PFSK-1 (cell line): ENCODE measurements around the gene REEP2.

Source experiments
- FOXP2 ChIP-seq: optimal IDR thresholded peaks from 2 replicates; pipeline ENCODE3; 2011; ENCODE audit warnings: borderline replicate concordance, control low read depth, inconsistent platforms; ENCODE audit not compliant: insufficient read depth; ENCODE audit errors: extremely low read length, extremely low read depth
- POLR2AphosphoS5 ChIP-seq: IDR thresholded peaks from 2 replicates; pipeline ENCODE4 v1.6.1; 2012; ENCODE audit warnings: low read depth, mild to moderate bottlenecking, control low read depth, low read length, moderate library complexity
- SIN3A ChIP-seq: IDR thresholded peaks from 2 replicates; pipeline ENCODE4 v1.6.1; 2012; ENCODE audit warnings: mild to moderate bottlenecking, low read length, moderate library complexity, borderline replicate concordance; ENCODE audit not compliant: insufficient read depth
- TAF1 ChIP-seq: IDR thresholded peaks from 2 replicates; pipeline ENCODE4 v1.6.1; 2012; ENCODE audit warnings: low read length, control low read depth, borderline replicate concordance; ENCODE audit not compliant: insufficient read depth
- TF ChIP-seq, protein P1 (sequence below), 2 experiments: IDR thresholded peaks; 2 replicates each; pipeline versions ENCODE4 v1.6.1 to v1.8.0; 2011 to 2012; ENCODE audit warnings: low read depth in 2 of 2, low read length in 2 of 2, control low read depth in 1 of 2, inconsistent platforms in 1 of 2, mild to moderate bottlenecking in 1 of 2, moderate library complexity in 1 of 2; ENCODE audit not compliant: insufficient read depth in 1 of 2

REEP2 gene

DNA sequence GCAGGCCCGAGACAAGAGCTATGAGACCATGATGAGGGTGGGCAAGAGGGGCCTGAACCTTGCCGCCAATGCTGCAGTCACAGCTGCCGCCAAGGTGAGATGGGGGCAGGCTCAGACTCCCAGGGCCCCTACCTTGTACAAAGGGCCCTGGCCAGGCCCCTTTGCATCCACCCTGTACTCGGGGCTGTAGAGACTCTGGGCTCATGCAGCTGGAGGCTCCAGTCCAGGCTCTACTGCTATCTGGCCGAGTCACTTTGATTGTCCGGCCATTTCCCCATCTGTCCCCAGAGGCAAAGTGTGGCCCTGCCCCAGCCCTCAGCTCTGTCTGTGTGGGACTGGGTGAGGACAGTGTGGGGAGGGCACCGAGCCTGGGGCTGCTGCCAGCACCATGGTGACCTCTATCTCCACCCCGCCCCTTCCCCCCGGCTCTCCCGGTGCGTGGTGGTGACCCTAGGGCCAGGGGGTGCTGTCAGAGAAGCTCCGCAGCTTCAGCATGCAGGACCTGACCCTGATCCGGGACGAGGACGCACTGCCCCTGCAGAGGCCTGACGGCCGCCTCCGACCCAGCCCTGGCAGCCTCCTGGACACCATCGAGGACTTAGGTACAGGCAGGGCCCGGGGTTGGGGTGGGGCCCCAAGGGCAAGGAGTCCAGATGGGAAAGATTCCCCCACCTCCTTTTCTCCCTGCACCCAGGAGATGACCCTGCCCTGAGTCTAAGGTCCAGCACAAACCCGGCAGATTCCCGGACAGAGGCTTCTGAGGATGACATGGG is 6.1 kb downstream of the REEP2 start:
- TF ChIP-seq FOXP2 (no peak), POLR2AphosphoS5 (no peak), TAF1 (no peak), SIN3A (no peak)
- TF ChIP-seq, protein P1, sequence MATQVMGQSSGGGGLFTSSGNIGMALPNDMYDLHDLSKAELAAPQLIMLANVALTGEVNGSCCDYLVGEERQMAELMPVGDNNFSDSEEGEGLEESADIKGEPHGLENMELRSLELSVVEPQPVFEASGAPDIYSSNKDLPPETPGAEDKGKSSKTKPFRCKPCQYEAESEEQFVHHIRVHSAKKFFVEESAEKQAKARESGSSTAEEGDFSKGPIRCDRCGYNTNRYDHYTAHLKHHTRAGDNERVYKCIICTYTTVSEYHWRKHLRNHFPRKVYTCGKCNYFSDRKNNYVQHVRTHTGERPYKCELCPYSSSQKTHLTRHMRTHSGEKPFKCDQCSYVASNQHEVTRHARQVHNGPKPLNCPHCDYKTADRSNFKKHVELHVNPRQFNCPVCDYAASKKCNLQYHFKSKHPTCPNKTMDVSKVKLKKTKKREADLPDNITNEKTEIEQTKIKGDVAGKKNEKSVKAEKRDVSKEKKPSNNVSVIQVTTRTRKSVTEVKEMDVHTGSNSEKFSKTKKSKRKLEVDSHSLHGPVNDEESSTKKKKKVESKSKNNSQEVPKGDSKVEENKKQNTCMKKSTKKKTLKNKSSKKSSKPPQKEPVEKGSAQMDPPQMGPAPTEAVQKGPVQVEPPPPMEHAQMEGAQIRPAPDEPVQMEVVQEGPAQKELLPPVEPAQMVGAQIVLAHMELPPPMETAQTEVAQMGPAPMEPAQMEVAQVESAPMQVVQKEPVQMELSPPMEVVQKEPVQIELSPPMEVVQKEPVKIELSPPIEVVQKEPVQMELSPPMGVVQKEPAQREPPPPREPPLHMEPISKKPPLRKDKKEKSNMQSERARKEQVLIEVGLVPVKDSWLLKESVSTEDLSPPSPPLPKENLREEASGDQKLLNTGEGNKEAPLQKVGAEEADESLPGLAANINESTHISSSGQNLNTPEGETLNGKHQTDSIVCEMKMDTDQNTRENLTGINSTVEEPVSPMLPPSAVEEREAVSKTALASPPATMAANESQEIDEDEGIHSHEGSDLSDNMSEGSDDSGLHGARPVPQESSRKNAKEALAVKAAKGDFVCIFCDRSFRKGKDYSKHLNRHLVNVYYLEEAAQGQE (IDR thresholded peaks at IDR 0.05; ENCODE audit: insufficient read depth in 1 of 2, low read depth in 2 of 2, low read length in 2 of 2), result no peak

DNA sequence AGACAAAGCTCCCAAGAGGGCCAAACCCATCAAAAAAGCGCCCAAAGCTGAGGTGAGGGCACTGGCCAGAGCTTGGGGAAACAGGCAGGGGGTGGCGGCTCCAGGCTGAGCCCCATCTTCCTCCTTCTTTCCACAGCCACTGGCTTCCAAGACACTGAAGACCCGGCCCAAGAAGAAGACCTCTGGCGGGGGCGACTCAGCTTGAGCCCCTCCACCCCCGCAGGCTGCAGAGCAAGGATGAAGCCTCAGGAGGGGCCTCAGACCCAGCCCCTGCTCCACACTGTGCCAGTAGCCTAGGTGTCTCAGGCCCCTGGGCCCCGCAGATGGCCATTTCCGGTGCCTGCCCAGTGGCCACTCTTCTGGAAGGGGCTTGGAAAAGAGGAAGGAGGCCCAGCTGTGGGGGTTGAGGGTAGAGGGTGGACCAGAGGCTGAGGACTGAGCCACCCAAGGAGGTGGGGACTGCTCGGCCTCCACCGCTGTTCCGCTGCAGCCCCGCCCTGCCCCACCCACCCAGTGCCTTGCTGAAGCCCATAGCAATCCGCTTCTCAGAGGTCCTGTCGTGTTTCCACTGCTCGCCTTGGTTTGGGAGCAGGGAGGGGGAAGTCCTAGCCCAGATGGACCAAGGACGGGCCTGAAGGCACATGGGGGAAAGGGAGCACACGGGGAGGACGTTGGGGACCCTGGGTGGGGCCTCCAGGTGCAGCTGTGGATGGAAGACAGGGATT is 6.9 kb downstream of the REEP2 start:
- TF ChIP-seq POLR2AphosphoS5, result no peak
- TF ChIP-seq SIN3A, result no peak
- no peak for TF ChIP-seq TAF1
- TF ChIP-seq, protein P1 (IDR thresholded peaks at IDR 0.05; ENCODE audit: insufficient read depth in 1 of 2, low read depth in 2 of 2, low read length in 2 of 2), result no peak
- no peak for TF ChIP-seq FOXP2

DNA sequence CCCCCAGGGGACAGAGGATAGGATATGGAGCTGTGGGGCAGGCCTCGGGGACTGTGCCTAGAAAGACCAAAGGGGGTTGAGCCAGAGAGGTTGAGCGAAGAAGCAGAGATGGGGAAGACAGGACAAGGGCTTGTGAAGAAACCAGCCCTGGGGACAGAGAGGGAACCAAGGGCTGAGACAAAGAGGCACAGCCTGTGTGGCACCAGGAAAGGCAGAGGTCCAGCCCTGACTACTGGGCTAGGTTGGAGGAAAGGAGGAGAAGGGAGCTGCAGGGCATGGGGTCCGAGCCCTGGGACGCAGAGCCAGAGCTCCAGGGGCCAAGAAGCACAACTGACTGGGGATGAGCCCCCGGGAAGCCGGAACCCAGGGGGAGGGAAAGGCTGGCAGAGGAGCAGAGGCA is 9.2 kb downstream of the REEP2 start:
- TF ChIP-seq POLR2AphosphoS5 (no peak), SIN3A (no peak), TAF1 (no peak), FOXP2 (no peak)
- TF ChIP-seq, protein P1 (IDR thresholded peaks at IDR 0.05; ENCODE audit: insufficient read depth in 1 of 2, low read depth in 2 of 2, low read length in 2 of 2), result no peak

DNA sequence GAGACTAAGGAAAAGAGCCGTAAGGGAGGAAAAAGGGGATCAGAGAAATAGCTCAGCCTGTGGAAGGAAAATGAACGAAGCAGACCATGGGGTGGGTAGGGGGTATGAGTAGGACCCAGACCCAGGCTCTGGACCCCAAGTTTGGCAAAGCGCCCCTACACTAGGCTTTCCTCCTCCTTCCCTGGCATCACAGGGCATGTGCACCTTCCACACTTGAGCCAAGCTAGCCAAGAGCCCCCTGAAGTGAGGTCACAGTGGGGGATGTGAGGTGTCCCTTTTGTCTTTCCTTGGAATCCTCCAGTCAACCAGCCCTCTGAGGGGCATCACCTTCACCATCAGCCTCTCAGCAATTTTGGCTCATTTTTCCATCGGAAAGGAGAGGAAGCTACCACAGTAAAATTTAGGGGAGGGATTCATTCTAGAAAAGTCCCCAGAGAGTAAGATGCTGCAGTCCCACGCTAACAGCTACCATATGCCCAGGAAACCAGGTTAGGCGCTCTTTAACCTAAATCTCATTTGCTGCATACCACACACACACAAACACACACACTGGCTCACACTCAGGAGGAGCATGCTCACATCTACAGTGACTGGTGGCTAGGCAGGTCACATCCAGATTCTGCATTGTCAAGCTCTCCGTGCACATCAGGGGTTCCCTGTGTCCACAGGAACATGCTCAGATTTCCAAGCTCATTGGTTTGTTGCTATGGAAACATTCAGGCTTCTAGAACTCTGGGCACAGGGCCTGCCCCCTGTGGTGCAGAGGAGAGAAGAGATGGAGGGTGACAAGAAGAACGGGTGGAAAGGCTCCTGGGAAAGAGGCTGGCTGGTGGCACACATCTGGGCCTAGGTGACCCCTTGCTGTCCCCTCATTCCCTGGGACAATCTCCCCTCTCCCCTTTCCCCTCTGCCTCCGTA is 9.9 kb downstream of the REEP2 start:
- TF ChIP-seq FOXP2 (no peak), TAF1 (no peak), POLR2AphosphoS5 (no peak), SIN3A (no peak)
- TF ChIP-seq, protein P1 (IDR thresholded peaks at IDR 0.05; ENCODE audit: insufficient read depth in 1 of 2, low read depth in 2 of 2, low read length in 2 of 2), result no peak
